CD4-positive, alpha-beta T cell treated with Interleukin-4 for 1 hour (primary cell): ENCODE measurements around the gene TACSTD2.
"Not testable (repeated sequence)": the region's sequence is repeated elsewhere in the genome, so short reads cannot be mapped to it uniquely, and the experiment has no call there.

Experiments used
- DNase-seq, 2 donors: peaks; one replicate each; pipeline ENCODE4 v3.0.0-alpha.2; 2020 to 2022

Gene TACSTD2

DNA sequence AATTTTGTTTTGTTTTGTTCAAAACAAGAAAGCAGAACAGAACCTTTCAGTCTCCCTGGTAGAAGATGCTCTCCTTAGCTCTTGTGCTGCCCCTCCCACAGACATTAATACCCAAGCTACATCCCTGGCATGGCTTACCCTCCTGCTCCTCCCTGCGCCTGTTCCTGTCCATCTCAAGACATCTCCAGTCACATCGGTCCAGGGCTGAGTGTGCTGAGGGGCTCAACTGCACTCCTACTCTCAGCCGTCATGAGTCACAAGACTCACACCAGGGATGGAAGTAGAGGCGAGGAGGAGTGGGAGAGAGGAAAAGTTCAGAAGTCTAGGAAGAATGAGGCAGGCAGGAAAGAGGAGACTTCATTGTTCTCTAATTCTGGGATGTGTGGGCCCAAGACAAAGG is 9.2 kb upstream of the TACSTD2 start:
- no peak for DNase-seq

DNA sequence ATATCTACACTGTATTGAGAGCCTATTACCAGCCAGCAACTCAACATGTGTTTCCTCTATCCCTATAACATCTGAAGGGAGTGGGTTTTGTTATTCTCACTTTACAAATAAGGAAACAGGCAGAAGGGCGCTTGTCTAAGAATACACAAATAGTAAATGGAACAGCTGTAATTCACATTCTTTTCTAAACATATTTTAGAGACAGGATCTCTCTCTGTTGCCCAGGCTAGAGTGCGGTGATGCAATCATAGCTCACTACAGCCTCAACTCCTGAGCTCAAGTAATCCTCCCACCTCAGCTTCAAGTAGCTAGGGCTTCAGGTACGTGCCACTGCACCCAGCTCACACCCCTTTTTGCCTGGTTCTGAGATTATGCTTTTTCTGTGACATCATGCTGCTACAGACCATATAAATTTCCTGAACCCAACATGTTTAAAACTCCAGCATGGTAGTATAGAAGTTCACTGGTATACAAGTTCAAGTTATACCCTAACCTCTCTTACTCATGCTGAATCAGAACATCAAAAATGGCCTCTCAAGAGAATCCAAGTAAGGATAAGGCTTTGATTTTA is 8.6 kb upstream of the TACSTD2 start:
- DNase-seq: no peak

DNA sequence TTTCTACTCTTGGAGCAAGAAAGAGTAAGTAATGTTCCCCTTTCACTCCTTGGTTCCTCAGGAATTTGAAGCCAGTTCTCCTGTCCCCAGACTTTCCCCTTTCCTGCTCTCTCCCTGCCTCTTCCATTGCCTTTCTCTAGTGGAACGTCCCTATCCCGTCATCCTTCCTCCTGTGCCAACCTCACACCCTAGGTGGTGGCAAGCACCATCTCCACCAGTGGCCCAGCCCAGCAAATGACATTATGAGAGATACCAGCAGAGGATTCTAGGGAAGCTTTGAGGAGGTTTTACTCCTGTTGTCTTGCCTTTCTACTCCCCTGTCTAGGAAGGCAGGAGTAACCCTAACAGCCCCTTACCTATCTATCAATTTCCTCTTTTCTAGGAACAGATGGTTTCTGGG is 8.1 kb upstream of the TACSTD2 start:
- no peak for DNase-seq

DNA sequence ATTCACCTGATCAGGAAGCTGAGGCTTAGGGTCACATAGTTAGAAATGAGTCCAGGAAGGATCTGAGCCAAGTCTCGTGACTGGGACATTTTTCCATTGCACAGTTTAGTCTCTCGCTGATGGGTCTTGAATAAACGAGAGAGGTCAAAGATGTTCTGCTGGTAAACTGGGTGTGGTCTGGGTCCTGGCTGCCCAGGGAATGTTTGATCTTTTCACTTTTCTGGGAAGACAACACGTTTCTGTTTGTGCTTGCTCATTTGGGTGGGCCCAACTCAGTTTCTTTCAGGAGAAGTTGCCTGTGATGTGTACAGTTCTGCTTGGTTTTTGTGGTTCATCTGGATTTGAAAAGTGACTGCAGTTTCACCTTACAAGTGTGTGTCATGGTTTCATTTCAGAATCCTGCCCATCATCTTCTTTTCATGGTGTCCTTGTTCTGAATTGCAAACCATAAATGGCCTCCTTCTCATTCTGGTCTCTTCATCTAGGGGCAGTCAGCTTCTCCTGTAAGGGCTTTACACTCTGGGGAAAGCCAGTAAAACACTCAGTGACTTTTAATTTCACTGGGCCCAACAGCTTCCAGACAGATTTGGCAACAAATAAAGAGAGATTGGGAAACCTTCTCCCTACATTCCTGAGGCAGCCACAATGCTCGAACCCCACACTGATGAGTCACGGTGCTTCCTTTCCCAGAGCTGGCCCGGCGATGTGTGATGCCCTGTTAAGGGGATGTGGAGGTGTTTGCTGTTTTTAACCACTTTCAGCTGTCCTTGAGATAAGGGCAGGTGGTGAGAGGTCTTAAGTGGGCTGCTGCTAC is 7.2 kb upstream of the TACSTD2 start:
- no peak for DNase-seq

DNA sequence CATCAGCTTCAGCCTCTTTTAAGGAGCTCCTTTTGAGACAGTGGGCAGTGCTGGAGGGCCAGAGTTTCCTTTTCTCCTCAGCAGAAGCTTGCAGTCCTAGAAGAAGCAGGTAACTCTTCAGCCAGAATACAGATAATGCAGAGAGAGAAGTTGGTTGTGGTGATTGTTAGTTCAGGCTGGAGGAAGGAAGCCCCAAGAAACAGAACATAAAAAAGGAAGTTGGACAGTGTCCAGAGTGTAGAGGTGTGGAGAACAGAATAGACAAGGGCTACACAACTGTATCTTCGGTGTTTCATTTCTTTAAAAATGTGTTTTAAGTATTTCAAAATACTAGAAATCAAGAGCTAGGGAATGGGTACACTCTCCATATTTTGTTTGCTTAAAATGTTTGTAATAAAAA is 6.4 kb upstream of the TACSTD2 start:
- DNase-seq: no peak

DNA sequence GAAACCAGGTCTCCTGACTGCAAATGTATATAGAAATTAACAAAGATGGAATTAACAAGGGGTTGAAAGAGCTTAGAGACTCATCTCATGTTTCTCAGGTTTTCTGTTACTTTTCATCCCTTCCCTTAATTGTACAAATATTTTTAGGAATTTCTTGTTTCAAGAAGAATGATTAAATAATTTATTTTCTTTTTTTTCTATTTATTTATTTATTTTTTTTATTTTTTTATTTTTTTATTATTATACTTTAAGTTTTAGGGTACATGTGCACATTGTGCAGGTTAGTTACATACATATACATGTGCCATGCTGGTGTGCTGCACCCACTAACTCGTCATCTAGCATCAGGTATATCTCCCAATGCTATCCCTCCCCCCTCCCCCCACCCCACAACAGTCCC is 5.1 kb upstream of the TACSTD2 start:
- not testable (repeated sequence) for DNase-seq

DNA sequence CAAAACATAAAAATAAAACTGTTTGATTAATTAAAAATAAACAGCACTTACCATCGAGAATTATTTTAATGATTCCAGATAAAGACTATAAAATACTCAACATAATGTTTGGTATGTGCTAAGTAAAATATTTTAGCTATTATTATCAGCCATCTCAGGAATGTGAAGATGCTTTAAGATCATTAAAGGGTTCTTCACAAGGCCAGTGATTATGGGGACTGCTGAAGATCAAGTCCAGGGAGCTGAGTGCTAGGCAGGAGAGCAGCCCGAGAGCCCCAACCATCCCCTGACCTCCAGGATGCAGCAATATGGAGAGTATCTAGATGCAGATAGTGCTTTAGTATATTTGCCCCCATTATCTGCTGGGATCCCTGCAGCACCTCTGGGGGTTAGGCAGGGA is 4.6 kb upstream of the TACSTD2 start:
- no peak for DNase-seq

DNA sequence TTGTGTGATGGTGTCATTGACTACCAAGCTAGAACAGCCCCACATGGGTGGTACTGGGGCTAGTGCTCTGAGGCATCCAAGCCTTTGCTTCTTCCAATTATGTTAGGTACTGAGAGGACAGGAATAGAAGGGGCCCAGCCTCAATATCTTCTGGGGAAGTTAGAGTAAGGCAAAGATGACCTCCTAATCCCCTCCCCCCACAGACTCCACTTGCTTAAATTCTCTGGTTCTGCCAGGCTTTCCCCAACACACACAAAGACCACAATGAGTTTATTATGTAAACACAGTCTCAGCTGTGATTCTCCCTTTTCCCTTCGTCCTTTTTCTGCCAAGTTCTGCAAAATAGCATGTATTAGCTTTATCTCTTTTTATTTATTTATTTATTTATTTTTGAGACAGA is 3.1 kb upstream of the TACSTD2 start:
- no peak for DNase-seq

DNA sequence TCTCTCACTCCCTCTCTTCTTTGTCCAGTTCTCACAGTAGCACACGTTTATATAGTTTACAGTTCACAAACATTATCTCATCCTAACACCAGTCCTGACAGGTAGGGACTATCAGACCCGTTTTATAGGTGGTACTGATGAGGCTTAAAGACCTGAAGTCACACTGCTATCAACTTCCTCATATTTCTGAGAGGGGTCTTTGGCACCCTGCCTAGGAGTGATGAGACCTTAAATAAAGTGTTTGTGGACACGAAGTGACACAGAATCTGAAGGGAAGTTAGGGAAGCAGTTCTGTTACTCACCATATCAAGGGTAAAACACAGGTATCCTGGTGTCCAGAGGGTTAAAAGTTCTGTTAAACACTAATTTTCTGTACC is 590 bp upstream of the TACSTD2 start:
- no peak for DNase-seq

DNA sequence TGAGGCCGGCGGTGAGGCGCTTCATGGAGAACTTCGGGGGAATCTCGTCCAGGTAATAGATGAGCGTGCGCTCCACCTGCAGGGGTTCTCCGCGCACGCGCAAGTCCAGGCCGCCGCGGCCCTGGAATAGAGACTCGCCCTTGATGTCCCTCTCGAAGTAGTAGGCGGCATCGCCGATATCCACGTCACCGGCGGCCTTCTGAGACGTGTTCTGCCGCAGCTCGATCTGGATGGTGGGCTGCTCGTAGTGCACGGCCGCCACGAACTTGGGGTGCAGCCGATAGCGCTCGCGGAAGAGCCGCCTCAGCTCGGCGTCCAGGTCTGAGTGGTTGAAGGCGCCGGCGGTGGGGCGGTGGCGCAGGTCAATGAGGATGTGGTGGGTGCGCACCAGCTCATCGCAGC is 726 bp downstream of the TACSTD2 start:
- no peak for DNase-seq

DNA sequence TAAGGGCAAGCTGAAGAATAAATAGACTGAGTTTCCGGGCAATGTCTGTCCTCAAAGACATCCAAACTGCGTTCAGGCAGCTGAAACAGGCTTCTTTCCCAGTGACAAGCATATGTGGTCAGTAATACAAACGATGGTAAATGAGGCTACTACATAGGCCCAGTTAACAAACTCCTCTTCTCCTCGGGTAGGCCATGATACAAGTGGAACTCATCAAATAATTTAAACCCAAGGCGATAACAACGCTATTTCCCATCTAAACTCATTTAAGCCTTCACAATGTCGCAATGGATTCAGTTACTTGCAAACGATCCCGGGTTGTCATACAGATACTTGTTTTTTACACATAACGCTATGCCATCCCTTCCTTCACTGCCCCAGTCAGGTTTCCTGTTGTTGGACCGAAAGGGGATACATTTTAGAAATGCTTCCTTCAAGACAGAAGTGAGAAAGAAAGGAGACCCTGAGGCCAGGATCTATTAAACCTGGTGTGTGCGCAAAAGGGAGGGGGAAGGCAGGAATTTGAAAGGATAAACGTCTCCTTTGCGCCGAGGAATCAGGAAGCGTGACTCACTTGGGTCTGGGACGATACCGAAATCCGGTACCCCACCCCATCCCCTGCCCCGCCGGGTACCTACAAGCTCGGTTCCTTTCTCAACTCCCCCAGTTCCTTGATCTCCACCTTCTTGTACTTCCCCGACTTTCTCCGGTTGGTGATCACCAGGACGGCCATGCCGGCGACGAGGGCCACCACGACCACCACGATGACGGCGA is 1.3 kb downstream of the TACSTD2 start:
- DNase-seq: no peak

DNA sequence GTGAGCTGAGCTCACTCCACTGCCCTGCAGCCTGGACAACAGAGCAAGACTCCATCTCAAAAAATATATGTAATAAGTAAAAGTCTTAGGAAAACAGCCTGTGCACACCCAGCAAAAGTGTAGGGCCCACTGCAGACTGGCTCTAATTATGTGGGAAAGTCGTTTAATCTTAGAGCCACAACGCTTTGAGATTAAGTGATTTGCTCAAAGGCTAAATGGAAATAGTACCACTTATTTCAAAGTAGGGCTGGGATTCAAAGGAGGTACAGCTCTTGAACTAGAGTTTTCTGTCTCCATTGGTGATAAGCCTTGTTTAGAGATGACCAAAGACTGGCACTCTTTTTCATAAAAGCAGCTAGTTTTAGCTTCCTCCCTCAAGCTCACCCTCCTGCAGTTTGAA is 2.2 kb downstream of the TACSTD2 start:
- no peak for DNase-seq

DNA sequence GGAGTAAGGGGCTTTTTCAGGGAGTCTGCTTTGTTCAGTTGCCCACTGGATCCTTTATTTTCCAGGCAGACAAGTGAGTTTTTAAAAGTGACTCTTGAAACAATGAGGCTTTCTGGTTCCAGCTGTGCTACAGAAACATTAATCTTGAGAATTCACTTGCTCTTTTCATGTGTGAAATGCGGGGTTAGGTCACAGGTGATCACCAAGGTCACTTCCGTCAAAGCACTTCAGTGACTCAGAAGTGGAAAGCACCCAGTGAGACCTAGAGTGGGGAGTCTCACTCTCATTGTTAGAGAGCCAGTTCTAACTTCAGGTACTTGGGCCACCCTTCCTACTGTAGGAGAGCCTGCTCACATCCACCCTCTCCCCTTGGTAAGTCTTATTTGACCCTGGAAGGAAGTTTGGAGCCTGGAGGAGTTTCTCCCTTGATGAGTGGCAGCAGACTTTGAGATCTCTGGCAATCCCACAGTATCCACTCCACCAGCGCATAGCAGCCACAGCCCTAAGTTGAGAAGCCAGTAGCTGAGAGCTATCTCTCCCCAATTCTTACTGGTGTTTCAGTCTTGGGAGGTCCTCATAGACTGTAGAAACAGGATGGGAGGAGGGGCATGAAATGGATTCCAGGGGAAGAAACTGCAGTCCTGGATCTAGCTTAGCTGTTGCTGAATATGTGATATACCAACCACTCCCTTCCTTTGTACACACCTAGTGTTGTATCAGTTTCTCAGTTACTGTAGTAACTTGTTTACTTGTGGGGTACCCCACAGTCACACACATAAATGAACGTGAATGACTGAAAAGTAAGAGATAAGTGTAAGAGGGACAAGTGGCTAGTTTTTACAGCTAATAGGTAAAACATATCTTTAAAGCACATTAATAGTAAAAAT is 3.1 kb downstream of the TACSTD2 start:
- peak in 1 of 2 donors; percentile 45 for DNase-seq

DNA sequence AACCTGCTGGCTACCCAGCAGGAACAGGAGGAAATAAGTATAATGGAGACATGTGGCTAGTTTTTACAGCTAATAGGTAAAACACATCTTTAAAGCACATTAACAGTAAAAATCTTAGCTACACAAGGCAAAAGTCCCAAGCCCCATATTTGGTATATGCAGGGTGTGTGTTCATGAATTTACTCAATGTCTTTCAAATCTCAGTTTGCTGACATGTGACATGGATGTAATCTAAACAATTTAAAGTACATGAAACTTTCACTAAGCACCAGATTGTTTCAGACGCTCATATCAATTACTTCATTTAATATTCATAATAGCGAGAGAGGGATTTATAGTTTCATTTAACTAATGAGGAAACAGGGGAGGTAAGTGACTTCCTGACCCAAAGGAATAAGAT is 3.9 kb downstream of the TACSTD2 start:
- no peak for DNase-seq

DNA sequence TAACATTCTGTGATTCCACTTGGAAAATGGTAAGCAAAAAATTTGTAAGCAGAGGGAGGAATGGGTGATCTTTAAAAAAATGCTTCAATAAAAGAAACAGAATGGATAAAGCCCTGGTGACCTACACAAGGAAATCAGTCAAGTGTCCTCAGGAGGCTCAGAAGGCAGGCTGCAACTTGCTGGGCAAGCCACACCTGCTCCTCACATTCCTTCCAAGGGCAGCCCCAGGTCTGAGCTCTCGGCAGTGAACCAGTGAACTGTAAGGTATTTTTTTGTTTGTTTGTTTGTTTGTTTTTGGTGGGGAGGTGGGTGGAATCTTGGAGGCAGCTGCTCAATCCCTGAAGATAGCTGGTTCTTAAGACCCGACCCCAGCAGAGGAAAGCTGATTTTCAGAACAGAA is 4.4 kb downstream of the TACSTD2 start:
- DNase-seq: no peak

DNA sequence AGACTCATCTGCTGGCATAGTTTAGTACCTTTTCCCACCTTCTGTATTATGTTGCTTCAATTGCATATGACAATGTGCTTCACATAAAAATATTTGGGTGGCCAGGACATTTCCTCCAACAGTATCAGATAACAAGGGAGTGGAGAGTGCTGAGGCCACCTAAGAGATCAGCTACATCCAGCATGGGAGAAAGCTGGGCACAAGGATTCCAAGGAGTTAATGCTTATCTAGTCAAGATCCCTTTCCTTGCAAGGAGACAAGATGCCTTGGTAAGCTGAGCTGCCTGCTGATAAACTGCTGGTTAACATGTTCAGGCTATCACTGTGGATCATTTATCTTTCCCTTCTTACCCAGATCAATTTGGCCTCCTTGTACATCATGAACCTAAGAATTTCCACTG is 5.4 kb downstream of the TACSTD2 start:
- DNase-seq: no peak

DNA sequence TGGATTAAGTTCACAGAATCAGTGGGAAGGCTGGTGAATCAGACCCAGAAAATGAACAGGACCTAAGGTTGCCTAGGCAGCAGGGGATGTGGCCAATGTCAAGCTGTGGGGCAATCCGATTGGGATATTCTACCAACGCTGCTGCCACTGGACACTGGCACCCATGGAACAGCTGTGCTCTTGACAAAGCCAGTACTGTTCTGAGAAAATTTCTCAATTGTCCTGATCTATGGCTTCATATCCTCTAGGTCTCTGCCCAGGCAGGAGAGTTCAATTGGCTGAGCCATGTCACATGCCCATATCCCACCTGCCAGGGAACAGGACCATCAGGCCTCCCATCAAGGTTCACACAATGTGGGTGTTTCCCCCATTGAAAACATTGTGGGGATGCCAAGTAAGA is 6.2 kb downstream of the TACSTD2 start:
- DNase-seq: no peak

DNA sequence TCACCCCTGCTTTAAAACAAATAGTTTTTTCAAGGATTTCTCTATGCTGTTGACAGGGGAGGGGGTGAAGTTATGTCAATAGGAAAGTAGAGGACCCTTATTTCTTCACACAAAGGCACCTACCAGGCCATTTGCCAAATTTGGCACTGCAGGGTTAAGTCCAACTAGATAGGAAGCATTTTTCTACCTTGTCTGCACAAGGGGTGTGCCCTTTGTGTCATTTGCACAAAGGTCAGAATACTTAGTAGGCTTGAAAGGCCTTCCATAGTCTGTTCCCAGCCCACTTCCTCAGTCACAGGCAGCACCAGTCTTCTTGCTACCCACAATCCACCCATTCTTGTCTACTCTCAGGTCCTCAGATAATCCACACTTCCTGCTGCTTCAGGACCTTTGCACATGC is 7.0 kb downstream of the TACSTD2 start:
- DNase-seq: no peak

DNA sequence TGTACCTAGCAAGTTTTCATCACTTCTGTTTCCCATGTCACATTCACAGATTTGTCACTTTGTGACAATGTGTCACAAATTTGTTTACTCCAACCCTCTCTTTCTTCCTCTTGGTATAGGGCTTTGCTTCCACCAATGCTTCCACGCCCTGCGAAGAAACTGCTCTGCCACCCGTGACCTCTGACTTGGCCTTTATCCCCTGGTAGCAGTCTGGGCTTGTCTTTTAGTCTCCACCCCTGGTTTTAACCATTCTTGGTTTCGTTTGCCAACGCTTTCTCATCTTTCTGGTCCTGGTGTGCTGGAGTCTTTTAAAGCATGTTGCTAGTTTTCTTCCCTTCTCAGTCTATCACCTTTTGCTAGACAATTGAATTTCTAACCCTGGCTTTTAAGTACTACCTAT is 8.1 kb downstream of the TACSTD2 start:
- no peak for DNase-seq

DNA sequence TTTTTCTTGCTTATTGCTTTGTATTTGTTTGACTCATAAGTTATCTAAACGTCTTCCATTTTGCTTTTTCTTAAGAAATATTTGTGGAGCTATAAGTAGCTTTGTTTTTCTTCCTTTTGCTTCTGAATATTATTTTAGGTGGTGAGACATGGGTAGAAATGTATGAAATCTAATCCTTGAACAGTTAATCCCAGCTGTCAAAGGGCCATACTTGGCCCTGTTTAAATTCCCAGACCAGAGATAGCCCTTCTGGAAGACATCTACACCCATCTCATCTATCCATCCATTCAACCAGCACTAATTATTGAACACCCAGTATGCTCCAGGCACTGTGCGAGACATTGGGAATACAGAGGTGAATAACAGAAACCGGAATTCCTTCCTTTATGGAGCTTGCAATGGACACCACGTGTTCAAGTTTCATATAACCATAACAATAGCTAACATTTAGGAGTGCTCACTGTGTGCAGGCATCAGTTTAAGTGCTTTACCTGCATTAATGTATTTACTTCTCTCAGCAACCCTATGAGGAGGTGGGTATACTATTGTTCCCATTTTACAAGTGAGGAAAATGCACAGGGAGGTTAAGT is 8.7 kb downstream of the TACSTD2 start:
- DNase-seq: no peak

DNA sequence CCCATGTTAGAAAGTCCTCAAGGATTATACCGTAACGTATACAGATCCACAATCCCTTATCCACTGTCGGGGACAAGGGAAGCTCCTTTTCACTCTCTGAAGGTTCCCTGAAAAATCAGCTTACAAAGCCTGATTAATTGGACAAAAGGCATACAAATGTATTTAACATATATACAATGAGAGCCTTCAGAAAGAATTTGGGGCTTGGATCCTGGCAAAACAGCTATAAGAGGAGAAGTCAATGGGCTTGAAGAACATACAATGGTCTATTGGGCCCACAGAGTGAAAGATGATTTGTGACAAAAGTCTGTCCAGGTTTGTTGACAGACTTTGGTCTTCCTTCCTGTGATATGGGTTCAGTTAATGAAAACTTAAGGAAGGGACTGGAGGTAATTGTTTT is 10.7 kb downstream of the TACSTD2 start:
- DNase-seq: no peak

DNA sequence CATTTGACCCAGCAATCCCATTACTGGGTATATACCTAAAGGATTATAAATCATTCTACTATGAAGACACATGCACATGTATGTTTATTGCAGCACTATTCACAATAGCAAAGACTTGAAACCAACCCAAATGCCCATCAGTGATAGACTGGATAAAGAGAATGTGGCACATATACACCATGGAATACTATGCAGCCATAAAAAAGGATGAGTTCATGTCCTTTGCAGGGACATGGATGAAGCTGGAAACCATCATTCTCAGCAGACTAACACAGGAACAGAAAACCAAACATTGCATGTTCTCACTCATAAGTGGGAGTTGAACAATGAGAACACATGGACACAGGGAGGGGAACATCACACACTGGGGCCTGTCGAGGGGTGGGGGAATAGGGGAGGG is 13.3 kb downstream of the TACSTD2 start:
- DNase-seq: not testable (repeated sequence)

DNA sequence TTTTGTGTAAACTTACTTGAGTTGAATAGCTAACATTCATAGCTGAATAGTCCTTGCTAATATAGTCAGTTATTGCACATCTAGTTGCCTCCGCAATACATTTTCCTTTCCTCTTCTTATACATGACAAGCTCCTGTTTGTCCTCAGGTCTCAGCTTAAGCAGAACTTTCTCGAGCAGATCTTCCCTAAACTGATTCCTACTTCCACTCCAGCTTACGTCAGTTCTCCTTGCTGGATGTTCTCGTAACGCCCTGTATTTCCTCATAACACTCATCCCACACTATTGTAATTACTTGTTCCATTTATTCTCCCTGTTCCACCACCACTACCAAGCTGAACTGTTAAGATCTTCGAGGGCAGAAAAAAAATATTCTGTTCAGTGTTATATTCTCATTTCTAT is 15.4 kb downstream of the TACSTD2 start:
- DNase-seq: no peak
